Naive thymus-derived CD4-positive, alpha-beta T cell (primary cell): ENCODE results near the gene CRLF1. TPM values are rescaled to one million over a fixed set of nuclear protein-coding genes. Genes with fewer than 3 reads are reported as not detected.

Source experiments
- ATAC-seq: fragments of 150-1000 bp; cut with Tn5 transposase; 2 replicates; pipeline ENCODE4 v1.10.0; 2021; ENCODE audit warnings: mild to moderate bottlenecking, moderate library complexity
- CTCF ChIA-PET: fragments of 350-600 bp; sonication (Branson Sonifier 250); formaldehyde crosslinking; loops from one replicate; lab custom pipeline; 2021; ENCODE audit warnings: antibody characterized with exemption; lab: Charles Lee
- POLR2A ChIA-PET: fragments of 350-600 bp; sonication (Branson Sonifier 250); formaldehyde crosslinking; loops from one replicate; lab custom pipeline; 2021; ENCODE audit warnings: antibody characterized with exemption, inconsistent platforms; lab: Charles Lee
- DNase-seq, 9 donors: peaks; one replicate each; pipeline versions ENCODE4 v3.0.0 to v3.0.0-alpha.2; 2020 to 2022; ENCODE audit warnings: mixed read lengths in 1 of 9
- H3K27ac ChIP-seq: one replicate; pipeline ENCODE4 v1.7.0; 2013; ENCODE audit warnings: mild to moderate bottlenecking, low read depth, low read length, moderate library complexity
- H3K27me3 ChIP-seq, 2 donors: one replicate each; pipeline ENCODE4 v1.7.0; 2013; ENCODE audit warnings: low read length in 2 of 2, mild to moderate bottlenecking in 2 of 2, moderate library complexity in 2 of 2; ENCODE audit not compliant: control insufficient read depth in 2 of 2, insufficient read depth in 2 of 2
- H3K36me3 ChIP-seq, 3 experiments: 1 replicate in 2 of 3; 2 replicates in 1 of 3; pipeline ENCODE4 v1.7.0; 2013; ENCODE audit warnings: low read length in 3 of 3, mild to moderate bottlenecking in 3 of 3, moderate library complexity in 1 of 3; ENCODE audit not compliant: insufficient read depth in 3 of 3, control insufficient read depth in 2 of 3
- H3K4me1 ChIP-seq, 2 donors: one replicate each; pipeline ENCODE4 v1.7.0; 2013; ENCODE audit warnings: low read length in 2 of 2, mild to moderate bottlenecking in 2 of 2, moderate library complexity in 1 of 2; ENCODE audit not compliant: control insufficient read depth in 2 of 2, insufficient read depth in 2 of 2
- H3K4me3 ChIP-seq: 2 replicates; pipeline ENCODE4 v1.7.0; 2013; ENCODE audit warnings: mild to moderate bottlenecking, low read length
- H3K9me3 ChIP-seq, 3 experiments: 1 replicate in 2 of 3; 2 replicates in 1 of 3; pipeline ENCODE4 v1.7.0; 2013; ENCODE audit warnings: low read length in 3 of 3; ENCODE audit not compliant: control insufficient read depth in 2 of 3
- H3K27ac Mint-ChIP-seq, 9 donors: one replicate each; pipeline ENCODE4 v1.8.0; 2020 to 2022; ENCODE audit warnings: mixed read lengths in 9 of 9, mild to moderate bottlenecking in 8 of 9, moderate library complexity in 5 of 9, inconsistent platforms in 2 of 9
- H3K27me3 Mint-ChIP-seq, 5 donors: one replicate each; pipeline ENCODE4 v1.8.0; 2021 to 2022; ENCODE audit warnings: mixed read lengths in 5 of 5, mild to moderate bottlenecking in 1 of 5
- H3K36me3 Mint-ChIP-seq, 5 donors: one replicate each; pipeline ENCODE4 v1.8.0; 2020 to 2022; ENCODE audit warnings: mixed read lengths in 5 of 5, mild to moderate bottlenecking in 3 of 5, inconsistent platforms in 1 of 5
- H3K4me1 Mint-ChIP-seq, 7 donors: one replicate each; pipeline ENCODE4 v1.8.0; 2020 to 2022; ENCODE audit warnings: mixed read lengths in 7 of 7, mild to moderate bottlenecking in 3 of 7, inconsistent platforms in 1 of 7
- H3K4me3 Mint-ChIP-seq, 10 donors: one replicate each; pipeline ENCODE4 v1.8.0; 2020 to 2022; ENCODE audit warnings: mild to moderate bottlenecking in 10 of 10, mixed read lengths in 10 of 10, moderate library complexity in 6 of 10, inconsistent platforms in 2 of 10
- H3K9me3 Mint-ChIP-seq, 11 donors: one replicate each; pipeline ENCODE4 v1.8.0; 2020 to 2022; ENCODE audit warnings: mixed read lengths in 11 of 11, mild to moderate bottlenecking in 4 of 11, inconsistent platforms in 1 of 11, moderate library complexity in 1 of 11
- intact Hi-C, 2 donors: fragments of 100-400 bp; cut with micrococcal nuclease; formaldehyde crosslinking; loops; one replicate each; pipeline ENCODE4 v1.15.1; 2023
- polyA plus RNA-seq, 2 donors: library from polyadenylated mRNA; unstranded; fragments of 300-500 nt; fragmentation: Illumina TruSeq; gene quantifications; one replicate each; pipeline ENCODE4 v1.2.3, GENCODE V29; 2021
- total RNA-seq, 6 experiments: library from RNA in 5 of 6; stranded (reverse) in 5 of 6; gene quantifications; 1 replicate in 5 of 6; 2 replicates in 1 of 6; pipeline ENCODE4 v1.2.3 and lab custom pipeline; 2021 to 2026

Gene CRLF1
- total and polyA plus RNA-seq, 7 experiments from 2014 or later = 0.28 to 0.49 TPM; not detected in 5

- DNase-seq = no peak
- no peaks in the 10 kb centered on the region for H3K9me3 ChIP-seq
- H3K36me3 ChIP-seq = no peaks in the 10 kb centered on the region
- Mint-ChIP-seq H3K4me3 (peak overlapping the region in 9 of 10 donors; percentile 62 to 87 (median 73)), H3K9me3 (peaks cover 0 to 3% (median 0%) of the 10 kb centered on the region in 11 donors), H3K27ac (peak overlapping the region in 1 of 9 donors; percentile 38), H3K36me3 (no peaks in the 10 kb centered on the region), H3K27me3 (peaks cover 49 to 79% (median 62%) of the 10 kb centered on the region in 5 donors), H3K4me1 (peaks cover 6 to 28% (median 20%) of the 10 kb centered on the region in 7 donors)
- ChIA-PET CTCF (no interaction called here), POLR2A (no interaction called here)
- H3K4me3 ChIP-seq = no peak overlapping the region
- peaks cover 12% of the 10 kb centered on the region in 2 donors for H3K4me1 ChIP-seq
- H3K27me3 ChIP-seq = peaks cover 4 to 29% of the 10 kb centered on the region in 2 donors
- ATAC-seq = no peak
- intact Hi-C loops = loop anchor here in 1 of 2 donors (5.0 kb wide), 1 partner anchor 177 kb away; no protein-coding TSS in a partner anchor
- H3K27ac ChIP-seq = no peak overlapping the region
These were observed 4.1 kb upstream of the CRLF1 start for GRCh38 chr19:18610556-18611326.

- Mint-ChIP-seq H3K4me3 (peak overlapping the region in 2 of 10 donors; percentile 25 to 35), H3K27ac (no peak overlapping the region), H3K9me3 (peaks cover 0 to 3% (median 0%) of the 10 kb centered on the region in 11 donors), H3K36me3 (peaks cover 0 to 3% (median 0%) of the 10 kb centered on the region in 5 donors), H3K4me1 (peaks cover 6 to 32% (median 23%) of the 10 kb centered on the region in 7 donors), H3K27me3 (peaks cover 52 to 78% (median 65%) of the 10 kb centered on the region in 5 donors)
- Histone ChIP-seq H3K4me1 (peaks cover 12% of the 10 kb centered on the region in 2 donors), H3K36me3 (no peaks in the 10 kb centered on the region), H3K27ac (no peak overlapping the region), H3K4me3 (no peak overlapping the region), H3K27me3 (peaks cover 4 to 29% of the 10 kb centered on the region in 2 donors), H3K9me3 (no peaks in the 10 kb centered on the region)
- no peak for DNase-seq
- intact Hi-C loops = loop anchor here in 1 of 2 donors (5.0 kb wide), 1 partner anchor 177 kb away; no protein-coding TSS in a partner anchor
- ChIA-PET CTCF (no interaction called here), POLR2A (no interaction called here)
- no peak for ATAC-seq
These were observed 3.6 kb upstream of the CRLF1 start for GRCh38 chr19:18610245-18610555.

- H3K27me3 ChIP-seq = peaks cover 4 to 30% of the 10 kb centered on the region in 2 donors
- no peaks in the 10 kb centered on the region for H3K36me3 ChIP-seq
- ATAC-seq (no peak), DNase-seq (no peak)
- no peak overlapping the region for H3K27ac Mint-ChIP-seq
- intact Hi-C loops = loop anchor here in 1 of 2 donors (5.0 kb wide), 1 partner anchor 178 kb away; no protein-coding TSS in a partner anchor
- peaks cover 52 to 78% (median 65%) of the 10 kb centered on the region in 5 donors for H3K27me3 Mint-ChIP-seq
- peaks cover 6 to 36% (median 24%) of the 10 kb centered on the region in 7 donors for H3K4me1 Mint-ChIP-seq
- H3K36me3 Mint-ChIP-seq = peaks cover 0 to 4% (median 0%) of the 10 kb centered on the region in 5 donors
- no peak overlapping the region for H3K27ac ChIP-seq
- peaks cover 12% of the 10 kb centered on the region in 2 donors for H3K4me1 ChIP-seq
- POLR2A ChIA-PET = no interaction called here
- H3K4me3 Mint-ChIP-seq = peak overlapping the region in 2 of 10 donors; percentile 34 to 43
- H3K9me3 Mint-ChIP-seq = peaks cover 0 to 3% (median 0%) of the 10 kb centered on the region in 11 donors
- CTCF ChIA-PET = no interaction called here
- no peak overlapping the region for H3K4me3 ChIP-seq
- H3K9me3 ChIP-seq = no peaks in the 10 kb centered on the region
These were observed 3.1 kb upstream of the CRLF1 start for GRCh38 chr19:18609717-18610051.

GRCh38 chr19:18608805-18609716, 2.5 kb upstream of the CRLF1 start:
- H3K27me3 ChIP-seq = peaks cover 7 to 34% of the 10 kb centered on the region in 2 donors
- Mint-ChIP-seq H3K27me3 (peaks cover 50 to 77% (median 64%) of the 10 kb centered on the region in 5 donors), H3K4me1 (peaks cover 6 to 34% (median 24%) of the 10 kb centered on the region in 7 donors), H3K9me3 (peaks cover 0 to 3% (median 0%) of the 10 kb centered on the region in 11 donors), H3K4me3 (peak overlapping the region in 5 of 10 donors; percentile 1 to 43 (median 13)), H3K27ac (peak overlapping the region in 1 of 9 donors; percentile 2), H3K36me3 (peaks cover 0 to 4% (median 0%) of the 10 kb centered on the region in 5 donors)
- ChIA-PET CTCF (no interaction called here), POLR2A (no interaction called here)
- ATAC-seq (no peak), DNase-seq (no peak)
- no peak overlapping the region for H3K4me3 ChIP-seq
- H3K9me3 ChIP-seq = no peaks in the 10 kb centered on the region
- no peak overlapping the region for H3K27ac ChIP-seq
- H3K36me3 ChIP-seq = no peaks in the 10 kb centered on the region
- intact Hi-C loops = no loop called here
- H3K4me1 ChIP-seq = peaks cover 12% of the 10 kb centered on the region in 2 donors

GRCh38 chr19:18608102-18608804, 1.7 kb upstream of the CRLF1 start:
- H3K4me3 ChIP-seq = no peak overlapping the region
- ATAC-seq = no peak
- POLR2A ChIA-PET = no interaction called here
- peaks cover 8 to 37% of the 10 kb centered on the region in 2 donors for H3K27me3 ChIP-seq
- Mint-ChIP-seq H3K4me1 (peaks cover 8 to 35% (median 25%) of the 10 kb centered on the region in 7 donors), H3K27ac (no peak overlapping the region), H3K4me3 (peak overlapping the region in 5 of 10 donors; percentile 1 to 65 (median 39)), H3K27me3 (peaks cover 47 to 73% (median 59%) of the 10 kb centered on the region in 5 donors), H3K36me3 (peaks cover 0 to 4% (median 0%) of the 10 kb centered on the region in 5 donors), H3K9me3 (peaks cover 0 to 3% (median 0%) of the 10 kb centered on the region in 11 donors)
- intact Hi-C loops = no loop called here
- H3K27ac ChIP-seq = no peak overlapping the region
- DNase-seq = no peak
- CTCF ChIA-PET = no interaction called here
- H3K9me3 ChIP-seq = no peaks in the 10 kb centered on the region
- H3K4me1 ChIP-seq = peaks cover 11 to 12% of the 10 kb centered on the region in 2 donors
- H3K36me3 ChIP-seq = no peaks in the 10 kb centered on the region
